OCI-LY7 (cell line): ENCODE results near the gene NSL1. TPM values are rescaled to one million over a fixed set of nuclear protein-coding genes. Genes with fewer than 3 reads are reported as not detected.
"Not testable (repeated sequence)": the region's sequence is repeated elsewhere in the genome, so short reads cannot be mapped to it uniquely, and the experiment has no call there.

Source experiments
- BruUV-seq: library from RNA; stranded (reverse); fragments of 400-500 nt; replicated peaks from 2 replicates; lab custom pipeline; 2021; lab: Mats Ljungman, UMichigan
- CTCF ChIA-PET: fragments of 300-600 bp; sonication (Branson Sonifier 250); formaldehyde crosslinking; loops from one replicate; lab custom pipeline; 2022; ENCODE audit warnings: antibody characterized with exemption; ENCODE audit not compliant: unreplicated experiment; lab: Charles Lee
- POLR2A ChIA-PET: fragments of 300-600 bp; sonication (Branson Sonifier 250); formaldehyde crosslinking; loops from one replicate; lab custom pipeline; 2022; ENCODE audit warnings: antibody characterized with exemption; lab: Charles Lee
- DNase-seq: peaks from one replicate; pipeline ENCODE4 v3.0.0-alpha.2; 2015; ENCODE audit warnings: low spot score
- H2AFZ ChIP-seq: fragments of 200-600 bp; sonication (generic), shearing (Covaris generic); 2 replicates; pipeline ENCODE4 v1.6.1; 2014; ENCODE audit warnings: mild to moderate bottlenecking, antibody characterized with exemption, low read length, moderate library complexity
- H3K27ac ChIP-seq: fragments of 200-600 bp; sonication (generic); 2 replicates; pipeline ENCODE4 v1.5.1; 2014; ENCODE audit warnings: mixed run types, low read depth, mild to moderate bottlenecking, moderate library complexity, low read length, inconsistent platforms; ENCODE audit not compliant: poor library complexity, severe bottlenecking
- H3K36me3 ChIP-seq: fragments of 200-600 bp; sonication (generic); 2 replicates; pipeline ENCODE4 v1.6.1; 2014; ENCODE audit warnings: mild to moderate bottlenecking, antibody characterized with exemption, low read length, moderate library complexity, mixed read lengths; ENCODE audit not compliant: insufficient read depth
- H3K4me1 ChIP-seq: fragments of 200-600 bp; sonication (generic); 2 replicates; pipeline ENCODE4 v1.5.1; 2014; ENCODE audit warnings: mild to moderate bottlenecking, low read length; ENCODE audit not compliant: insufficient read depth, poor library complexity, severe bottlenecking
- H3K4me2 ChIP-seq: fragments of 200-600 bp; sonication (generic); 2 replicates; pipeline ENCODE4 v1.6.1; 2014; ENCODE audit warnings: mild to moderate bottlenecking, low read length
- H3K4me3 ChIP-seq: fragments of 200-600 bp; sonication (generic); 2 replicates; pipeline ENCODE4 v1.5.1; 2014; ENCODE audit warnings: mild to moderate bottlenecking, low read depth, low read length; ENCODE audit not compliant: poor library complexity, severe bottlenecking
- H3K79me2 ChIP-seq: fragments of 200-600 bp; sonication (generic); 2 replicates; pipeline ENCODE4 v1.6.1; 2016; ENCODE audit warnings: low read depth, mild to moderate bottlenecking, low read length, moderate library complexity, mixed read lengths; ENCODE audit not compliant: insufficient read depth
- H3K9me2 ChIP-seq: fragments of 200-600 bp; sonication (generic); 2 replicates; pipeline ENCODE4 v1.6.1; 2016; ENCODE audit warnings: mild to moderate bottlenecking, low read length, mixed read lengths; ENCODE audit not compliant: insufficient read depth
- H3K9me3 ChIP-seq: fragments of 200-600 bp; sonication (generic); 2 replicates; pipeline ENCODE4 v1.6.1; 2014; ENCODE audit warnings: mild to moderate bottlenecking, mixed run types, low read length, mixed read lengths
- H4K20me1 ChIP-seq: fragments of 200-600 bp; sonication (generic); 2 replicates; pipeline ENCODE4 v1.6.1; 2014; ENCODE audit warnings: mild to moderate bottlenecking, antibody characterized with exemption, low read length, moderate library complexity, mixed read lengths; ENCODE audit not compliant: insufficient read depth
- CTCF ChIP-seq: fragments of 200-600 bp; sonication (generic); conservative IDR thresholded peaks from 2 replicates; pipeline ENCODE4 v1.5.1; 2014; ENCODE audit warnings: mild to moderate bottlenecking, antibody characterized with exemption, low read length, moderate library complexity, mixed read lengths
- EZH2phosphoT487 ChIP-seq: fragments of 200-600 bp; sonication (generic); IDR thresholded peaks from 2 replicates; pipeline ENCODE4 v1.6.1; 2018; ENCODE audit warnings: low read depth, borderline replicate concordance, mild to moderate bottlenecking, mixed run types, antibody characterized with exemption, low read length, moderate library complexity, mixed read lengths
- intact Hi-C: fragments of 100-400 bp; cut with micrococcal nuclease; formaldehyde crosslinking; loops from one replicate; pipeline ENCODE4 v1.10.0; 2022; ENCODE audit not compliant: unreplicated experiment
- total RNA-seq, 2 experiments: library from RNA; depleted of rRNA in 1 of 2; stranded (reverse); fragments of >200 nt in 1 of 2; shearing (Covaris generic) in 1 of 2; gene quantifications; 2 replicates each; pipeline ENCODE4 v1.2.3, GENCODE V29; 2014 to 2022

NSL1 gene
- total RNA-seq, 2 experiments from 2014 or later, result 66.8 to 70.9 TPM

- CTCF ChIA-PET, result no interaction called here
- no peak overlapping the region for H3K27ac ChIP-seq
- no peak overlapping the region for H3K4me2 ChIP-seq
- no peak overlapping the region for H3K4me3 ChIP-seq
- H3K4me1 ChIP-seq, result no peaks in the 10 kb centered on the region
- intact Hi-C loops, result loop anchor here (5.0 kb wide), 1 partner anchor 324 kb away; no protein-coding TSS in a partner anchor
- peaks cover 5% of the 10 kb centered on the region; the same call in 1 of the 2 replicates for H3K79me2 ChIP-seq
- peaks cover 76% of the 10 kb centered on the region for H3K36me3 ChIP-seq
- no peak for DNase-seq
- H4K20me1 ChIP-seq, result peaks cover 4% of the 10 kb centered on the region; the same call in 1 of the 2 replicates
- no peak overlapping the region for H2AFZ ChIP-seq
- no peaks in the 10 kb centered on the region for H3K9me2 ChIP-seq
- no TSS peak for BruUV-seq
- POLR2A ChIA-PET, result interaction anchor here (0.6 to 2.2 kb wide), 4 partner anchors 10 to 187 kb away, joined by 3 to 9 read pairs (median 4); partner anchors contain the start of genes NSL1 and TATDN3
- no peak for TF ChIP-seq CTCF
- TF ChIP-seq EZH2phosphoT487, result no peak
- H3K9me3 ChIP-seq, result no peaks in the 10 kb centered on the region
These were observed 10.4 kb downstream of the NSL1 start for GRCh38 chr1:212781225-212781624.

- H3K27ac ChIP-seq, result no peak overlapping the region
- no TSS peak for BruUV-seq
- no peak overlapping the region for H2AFZ ChIP-seq
- no peak overlapping the region for H3K4me3 ChIP-seq
- POLR2A ChIA-PET, result interaction anchor here (0.6 to 2.2 kb wide), 3 partner anchors 10 to 57 kb away, joined by 3 to 9 read pairs (median 5); partner anchors contain the start of genes NSL1 and TATDN3
- H3K9me2 ChIP-seq, result no peaks in the 10 kb centered on the region
- peaks cover 4% of the 10 kb centered on the region; the same call in 1 of the 2 replicates for H4K20me1 ChIP-seq
- CTCF ChIA-PET, result no interaction called here
- intact Hi-C loops, result loop anchor here (5.0 kb wide), 1 partner anchor 323 kb away; no protein-coding TSS in a partner anchor
- H3K4me2 ChIP-seq, result no peak overlapping the region
- peaks cover 71% of the 10 kb centered on the region for H3K36me3 ChIP-seq
- peaks cover 2% of the 10 kb centered on the region; the same call in 1 of the 2 replicates for H3K79me2 ChIP-seq
- no peaks in the 10 kb centered on the region for H3K9me3 ChIP-seq
- no peak for TF ChIP-seq EZH2phosphoT487
- no peaks in the 10 kb centered on the region for H3K4me1 ChIP-seq
- DNase-seq, result no peak
These were observed 10.8 kb downstream of the NSL1 start for GRCh38 chr1:212780759-212781158.

GRCh38 chr1:212779086-212779485, 12.5 kb downstream of the NSL1 start:
- H3K9me2 ChIP-seq, H3K4me1 ChIP-seq, H3K27ac ChIP-seq, H3K4me2 ChIP-seq, POLR2A ChIA-PET, BruUV-seq, H3K79me2 ChIP-seq, H2AFZ ChIP-seq, intact Hi-C loops, H3K9me3 ChIP-seq, DNase-seq, H3K4me3 ChIP-seq, H4K20me1 ChIP-seq, CTCF ChIA-PET: not testable (repeated sequence)
- peaks cover 68% of the 10 kb centered on the region for H3K36me3 ChIP-seq
